CD4-positive, alpha-beta T cell treated with Interferon gamma for 1 hour (primary cell): Measurements from ENCODE around the gene RMND1.
"Not testable (repeated sequence)": the region's sequence is repeated elsewhere in the genome, so short reads cannot be mapped to it uniquely, and the experiment has no call there.

Source experiments
- DNase-seq: peaks from one replicate; pipeline ENCODE4 v3.0.0-alpha.2; 2020

RMND1 gene

GRCh38 chr6:151413372-151414145 is 38.4 kb downstream of the RMND1 start:
- DNase-seq = peak; percentile 55

GRCh38 chr6:151412909-151413308 is 39.0 kb downstream of the RMND1 start:
- DNase-seq = no peak

GRCh38 chr6:151409679-151410078 is 42.2 kb downstream of the RMND1 start:
- no peak for DNase-seq

GRCh38 chr6:151409260-151409659 is 42.7 kb downstream of the RMND1 start:
- DNase-seq = no peak

GRCh38 chr6:151408858-151409257 is 43.1 kb downstream of the RMND1 start:
- DNase-seq = no peak

GRCh38 chr6:151403919-151404308 is 48.0 kb downstream of the RMND1 start:
- no peak for DNase-seq

- DNase-seq = no peak
Measured at GRCh38 chr6:151402228-151402627, 49.7 kb downstream of the RMND1 start.

GRCh38 chr6:151400473-151400872 is 51.5 kb downstream of the RMND1 start:
- DNase-seq = no peak

- DNase-seq = no peak
Measured at GRCh38 chr6:151399679-151400078, 52.2 kb downstream of the RMND1 start.

GRCh38 chr6:151393410-151393809 is 58.5 kb downstream of the RMND1 start:
- no peak for DNase-seq

GRCh38 chr6:151392427-151392826 is 59.5 kb downstream of the RMND1 start:
- DNase-seq = no peak

- peak; percentile 81 for DNase-seq
Measured at GRCh38 chr6:151391471-151392413, 60.2 kb downstream of the RMND1 start, which contains the start of gene ZBTB2. Gene ZBTB2 (minus strand): TSS chr6:151391559. CDS start chr6:151373637, 17,922 bp downstream.

- DNase-seq = no peak
Measured at GRCh38 chr6:151390851-151391470, 61.0 kb downstream of the RMND1 start.

GRCh38 chr6:151390276-151390850 is 61.6 kb downstream of the RMND1 start:
- DNase-seq = peak; percentile 99

- DNase-seq = no peak
Measured at GRCh38 chr6:151389618-151390275, 62.2 kb downstream of the RMND1 start.

GRCh38 chr6:151388997-151389617 is 62.8 kb downstream of the RMND1 start:
- DNase-seq = no peak

GRCh38 chr6:151388236-151388635 is 63.7 kb downstream of the RMND1 start:
- DNase-seq = no peak

GRCh38 chr6:151387175-151387970 is 64.6 kb downstream of the RMND1 start:
- no peak for DNase-seq

GRCh38 chr6:151385177-151385576 is 66.7 kb downstream of the RMND1 start:
- no peak for DNase-seq

- DNase-seq = no peak
Measured at GRCh38 chr6:151384151-151384550, 67.8 kb downstream of the RMND1 start.

- DNase-seq = not testable (repeated sequence)
Measured at GRCh38 chr6:151382631-151383030, 69.3 kb downstream of the RMND1 start.
